Astrocyte of the cerebellum (primary cell): ENCODE measurements around the gene TAS2R60.
A peak's percentile ranks its signal among the peaks of the same experiment; 100 is the strongest.

Experiments used
- DNase-seq: peaks from one replicate; pipeline ENCODE4 v3.0.0-alpha.2; 2011; ENCODE audit warnings: low read depth
- H3K4me3 ChIP-seq: 2 replicates; pipeline ENCODE4 v1.5.1; 2011; ENCODE audit warnings: mild to moderate bottlenecking, low read depth, low read length, moderate library complexity
- CTCF ChIP-seq: IDR thresholded peaks from 2 replicates; pipeline ENCODE4 v1.5.1; 2012; ENCODE audit warnings: low read length, low read depth, moderate library complexity, mild to moderate bottlenecking; ENCODE audit errors: missing control alignments
- in situ Hi-C: cut with HindIII; loops from 2 replicates; pipeline ENCODE4 v1.10.0; 2017; ENCODE audit warnings: low sequenced_read_pairs

Gene TAS2R60

DNA sequence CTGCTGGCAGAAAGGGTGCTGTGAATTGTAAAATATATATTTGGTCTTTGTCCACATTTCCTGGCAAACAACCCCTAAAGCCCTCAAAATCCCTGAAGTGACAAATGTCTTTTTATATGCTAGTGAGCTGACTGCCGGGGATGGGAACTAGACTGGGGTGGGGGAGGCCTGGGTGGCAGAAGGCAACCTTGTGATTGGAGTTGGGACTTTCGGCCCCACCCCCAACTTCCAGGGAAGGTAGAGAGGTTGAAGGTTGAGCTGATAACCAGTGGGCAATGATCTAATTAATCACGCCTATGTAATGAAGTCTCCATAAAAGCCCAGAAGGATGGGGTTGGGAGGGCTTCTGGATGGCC lies 37.3 kb upstream of the TAS2R60 start:
- TF ChIP-seq CTCF = no peak
- in situ Hi-C loops = no loop called here
- H3K4me3 ChIP-seq = no peak overlapping the region
- DNase-seq = no peak

DNA sequence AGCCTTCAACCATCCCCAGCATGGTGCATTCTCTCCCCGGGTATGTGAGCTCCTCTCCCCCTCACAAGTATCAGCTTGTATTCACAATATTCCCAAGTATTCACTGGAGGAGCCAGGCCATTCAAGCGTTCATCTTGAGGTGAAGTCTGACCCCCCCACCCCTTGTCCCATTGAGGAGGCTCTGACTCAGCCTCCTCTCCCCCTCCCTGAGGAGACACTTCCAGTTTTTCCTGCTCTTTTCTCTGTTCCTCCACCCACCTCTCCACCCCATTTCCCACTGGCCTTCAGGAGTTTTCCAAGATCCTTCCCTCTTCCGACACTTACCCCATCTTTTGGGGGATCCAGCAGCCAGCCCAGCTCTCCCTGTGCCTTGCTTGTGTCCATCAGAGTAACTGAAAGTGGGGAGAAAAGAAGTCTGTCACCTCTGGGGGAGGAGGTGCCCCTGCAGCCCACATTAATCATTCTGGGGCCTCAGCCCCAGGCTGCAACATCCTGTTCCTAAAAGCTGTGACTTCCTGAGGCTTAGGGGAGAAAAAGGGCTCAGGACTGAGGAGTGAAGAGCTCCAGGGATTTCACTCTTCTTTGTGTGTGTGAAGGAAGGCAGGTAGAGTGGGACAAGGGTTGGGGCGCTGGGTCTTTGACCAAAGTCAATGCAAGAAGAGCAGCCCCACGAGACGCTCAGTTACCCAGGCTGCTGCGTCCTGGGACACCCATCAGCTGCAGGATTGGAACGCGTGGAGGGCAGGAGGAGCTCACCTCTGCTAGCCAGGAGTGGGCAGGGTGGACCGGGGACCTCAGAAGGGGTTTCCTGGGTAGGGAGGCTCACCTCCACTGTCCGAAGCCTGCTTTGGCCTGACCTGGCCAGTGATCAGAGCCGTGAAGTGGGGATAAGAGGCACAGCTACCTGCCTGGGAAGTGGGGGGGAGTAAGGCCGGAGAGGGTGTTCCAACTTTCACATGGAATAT lies 35.7 kb upstream of the TAS2R60 start:
- TF ChIP-seq CTCF = no peak
- in situ Hi-C loops = no loop called here
- no peak overlapping the region for H3K4me3 ChIP-seq
- no peak for DNase-seq

DNA sequence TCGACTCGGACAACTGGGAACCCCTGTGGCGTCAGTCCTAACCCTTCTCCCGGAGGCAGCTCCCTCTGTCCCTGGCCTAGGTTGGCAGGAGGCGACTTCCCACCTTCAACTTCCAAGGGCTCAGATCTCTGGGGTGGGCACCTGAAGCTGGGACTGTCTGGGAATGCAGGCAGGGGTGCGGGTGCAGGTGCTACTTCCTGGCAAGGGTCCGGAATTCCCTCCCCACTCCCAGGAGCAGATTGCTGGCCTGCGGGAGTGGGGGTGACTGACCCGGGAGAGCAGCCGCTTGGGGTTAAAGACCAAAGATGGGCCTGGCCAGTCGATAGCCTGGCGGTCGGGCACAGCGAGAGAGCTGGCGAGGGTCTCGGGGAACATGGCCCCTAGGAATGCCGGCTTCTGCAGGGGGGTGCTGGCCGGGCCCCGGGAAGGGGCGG lies 35.0 kb upstream of the TAS2R60 start:
- no peak overlapping the region for H3K4me3 ChIP-seq
- in situ Hi-C loops = no loop called here
- TF ChIP-seq CTCF = no peak
- no peak for DNase-seq

DNA sequence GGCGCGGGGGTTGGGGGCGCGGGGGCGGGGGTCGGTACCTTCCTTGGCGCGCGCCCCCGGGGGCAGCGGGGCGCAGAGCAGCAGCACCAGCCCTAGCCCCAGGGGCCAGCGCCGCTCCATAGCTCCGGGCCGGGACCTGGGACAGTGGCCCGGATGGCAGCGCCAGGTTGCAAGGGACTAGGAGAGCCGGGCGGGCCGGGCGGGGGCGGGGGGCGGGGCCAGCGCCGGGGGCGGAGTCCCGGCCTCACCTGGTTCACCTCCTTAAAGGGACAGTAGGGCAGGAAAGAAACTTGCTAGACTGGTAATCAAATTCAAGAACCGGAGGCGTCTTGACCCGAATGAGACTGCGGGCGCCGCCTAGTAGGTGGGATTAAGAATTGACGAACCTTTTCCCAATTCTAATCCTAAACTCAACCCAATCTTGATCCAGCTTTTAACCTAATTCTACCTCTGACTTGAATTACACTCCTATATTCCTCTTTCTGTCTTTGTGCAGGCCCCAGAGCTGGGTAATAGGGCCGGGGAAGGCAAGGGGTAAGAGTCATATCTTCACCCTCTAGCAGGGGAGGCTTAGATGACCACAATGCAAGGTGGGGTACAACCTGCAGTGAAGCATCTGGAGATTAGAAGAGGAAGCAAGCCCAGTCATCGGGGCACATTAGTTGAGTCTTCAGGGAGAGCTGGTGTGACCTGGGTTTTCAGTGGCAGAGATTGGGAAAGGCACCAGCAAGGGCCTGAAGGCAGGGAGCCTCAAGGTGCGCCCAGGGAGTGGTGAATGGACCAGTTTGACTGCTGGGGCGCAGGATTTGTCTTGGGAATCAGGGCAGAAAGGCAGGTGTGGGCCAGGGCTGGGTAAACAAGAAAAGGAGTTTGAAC lies 34.3 kb upstream of the TAS2R60 start, which contains the start of gene EPHA1:
EPHA1 (minus strand) TSS at position 171 of the 876 bp plus-strand sequence; CDS start at position 120, 51 bp downstream.
- no peak within 1 kb of the TSS for H3K4me3 ChIP-seq
- TF ChIP-seq CTCF = peak; percentile 38
- in situ Hi-C loops = no loop called here
- no peak for DNase-seq

- TF ChIP-seq CTCF = no peak
- in situ Hi-C loops = no loop called here
- no peak for DNase-seq
- H3K4me3 ChIP-seq = no peak overlapping the region
Measured at GRCh38 chr7:143410521-143411004, 32.7 kb upstream of the TAS2R60 start.

GRCh38 chr7:143411976-143412708 lies 31.1 kb upstream of the TAS2R60 start:
- no peak overlapping the region for H3K4me3 ChIP-seq
- in situ Hi-C loops = no loop called here
- TF ChIP-seq CTCF = no peak
- no peak for DNase-seq
